GM12801 (cell line): ENCODE results near the gene RAX2.

Experiments used
- CTCF ChIP-seq: IDR thresholded peaks from one replicate; pipeline ENCODE4 v1.5.1; 2011; ENCODE audit warnings: control low read depth; ENCODE audit not compliant: insufficient read length; ENCODE audit errors: extremely low read depth

Gene RAX2

GRCh38 chr19:3722443-3723109 is 49.5 kb downstream of the RAX2 start:
- TF ChIP-seq CTCF = no peak

- no peak for TF ChIP-seq CTCF
These were observed 50.1 kb downstream of the RAX2 start for GRCh38 chr19:3721887-3722442.

- TF ChIP-seq CTCF = no peak
These were observed 50.7 kb downstream of the RAX2 start for GRCh38 chr19:3721131-3721886.

GRCh38 chr19:3720349-3720917 is 51.6 kb downstream of the RAX2 start:
- TF ChIP-seq CTCF = no peak

- no peak for TF ChIP-seq CTCF
These were observed 52.2 kb downstream of the RAX2 start for GRCh38 chr19:3719868-3720267.
